ENCODE results near the gene MAPK8IP1.

Gene MAPK8IP1

GRCh38 chr11:45913514-45913913 lies 28.1 kb downstream of the MAPK8IP1 start:
- no peak for TF ChIP-seq CTCF (IDR thresholded peaks at IDR 0.05)

GRCh38 chr11:45913942-45914635 lies 28.6 kb downstream of the MAPK8IP1 start:
- no peak for TF ChIP-seq CTCF (IDR thresholded peaks at IDR 0.05)

- TF ChIP-seq CTCF (IDR thresholded peaks at IDR 0.05) = no peak
These were observed 30.0 kb downstream of the MAPK8IP1 start for GRCh38 chr11:45915446-45915845.

GRCh38 chr11:45917286-45917622 lies 31.8 kb downstream of the MAPK8IP1 start:
- TF ChIP-seq CTCF (IDR thresholded peaks at IDR 0.05) = no peak

- no peak for TF ChIP-seq CTCF (IDR thresholded peaks at IDR 0.05)
These were observed 32.3 kb downstream of the MAPK8IP1 start, which contains the start of gene PEX16 for GRCh38 chr11:45917623-45918330. Gene PEX16 (minus strand): TSS chr11:45917877. CDS start chr11:45917811, 66 bp downstream.

- TF ChIP-seq CTCF (IDR thresholded peaks at IDR 0.05) = no peak
These were observed 33.0 kb downstream of the MAPK8IP1 start for GRCh38 chr11:45918331-45918941.

- TF ChIP-seq CTCF (IDR thresholded peaks at IDR 0.05) = no peak
These were observed 33.7 kb downstream of the MAPK8IP1 start for GRCh38 chr11:45918962-45919675.

Measured in LNCAP (cell line).